Right atrium auricular region (tissue), 2 donors: Measurements from ENCODE around the gene STX18. TPM values are rescaled to one million over a fixed set of nuclear protein-coding genes. Genes with fewer than 3 reads are reported as not detected.
A peak's percentile ranks its signal among the peaks of the same experiment; 100 is the strongest.

Experiments
- DNase-seq: peaks from one replicate; pipeline ENCODE4 v3.0.0-alpha.2; 2019; ENCODE audit warnings: low spot score
- H3K27ac ChIP-seq, 2 donors: fragments of 200-600 bp; sonication (generic); 1 replicate in 1 of 2; 2 replicates in 1 of 2; pipeline ENCODE4 v1.5.1; 2016 to 2019
- H3K27me3 ChIP-seq, 2 donors: fragments of 200-600 bp; sonication (generic); one replicate each; pipeline versions ENCODE4 v1.5.1 to v1.6.0; 2017 to 2019
- H3K36me3 ChIP-seq: fragments of 200-600 bp; sonication (generic); one replicate; pipeline ENCODE4 v1.5.1; 2016
- H3K4me1 ChIP-seq, 2 donors: fragments of 200-600 bp; sonication (generic); one replicate each; pipeline versions ENCODE4 v1.5.1 to v1.6.0; 2017 to 2019
- H3K4me3 ChIP-seq, 2 donors: fragments of 200-600 bp; sonication (generic); 1 replicate in 1 of 2; 2 replicates in 1 of 2; pipeline ENCODE4 v1.5.1; 2017 to 2019; ENCODE audit warnings: mild to moderate bottlenecking in 1 of 2, moderate library complexity in 1 of 2
- H3K9me3 ChIP-seq, 2 donors: fragments of 200-600 bp; sonication (generic); one replicate each; pipeline ENCODE4 v1.5.1; 2019
- CTCF ChIP-seq, 2 donors: fragments of 200-600 bp; sonication (generic); IDR thresholded peaks; one replicate each; pipeline ENCODE4 v1.5.1; 2019; ENCODE audit warnings: antibody characterized with exemption in 2 of 2
- total RNA-seq, 2 donors: library from RNA; depleted of rRNA; stranded (reverse); fragments of >200 nt; gene quantifications; one replicate each; pipeline ENCODE4 v1.1.0, GENCODE V29; 2016

Gene STX18
- total RNA-seq, 2 donors from 2014 or later, result 8.8 to 10.8 TPM

GRCh38 chr4:4549534-4549933 is 7.7 kb upstream of the STX18 start:
- Histone ChIP-seq H3K4me3 (no peak overlapping the region), H3K9me3 (no peaks in the 10 kb centered on the region), H3K36me3 (peaks cover 9% of the 10 kb centered on the region), H3K27me3 (no peaks in the 10 kb centered on the region), H3K27ac (no peak overlapping the region), H3K4me1 (no peaks in the 10 kb centered on the region)
- TF ChIP-seq CTCF (IDR thresholded peaks at IDR 0.05), result no peak
- DNase-seq, result no peak

- Histone ChIP-seq H3K4me1 (peaks cover 0 to 28% of the 10 kb centered on the region in 2 donors), H3K36me3 (peaks cover 9% of the 10 kb centered on the region), H3K27me3 (no peaks in the 10 kb centered on the region), H3K27ac (no peak overlapping the region), H3K9me3 (no peaks in the 10 kb centered on the region), H3K4me3 (peak overlapping the region; percentile 92 to 97)
- no peak for DNase-seq
- TF ChIP-seq CTCF (IDR thresholded peaks at IDR 0.05), result no peak
Observed at GRCh38 chr4:4542774-4543485, 1.1 kb upstream of the STX18 start.

- peak overlapping the region; percentile 92 to 97 for H3K4me3 ChIP-seq
- H3K4me1 ChIP-seq, result peaks cover 0 to 28% of the 10 kb centered on the region in 2 donors
- no peaks in the 10 kb centered on the region for H3K36me3 ChIP-seq
- DNase-seq, result no peak
- no peaks in the 10 kb centered on the region for H3K27me3 ChIP-seq
- TF ChIP-seq CTCF (IDR thresholded peaks at IDR 0.05), result no peak
- H3K27ac ChIP-seq, result peak overlapping the region; percentile 72 to 90
- no peaks in the 10 kb centered on the region for H3K9me3 ChIP-seq
Observed at GRCh38 chr4:4541040-4541631, 712 bp downstream of the STX18 start.

GRCh38 chr4:4539481-4539880 is 2.4 kb downstream of the STX18 start:
- Histone ChIP-seq H3K4me3 (no peak overlapping the region), H3K9me3 (no peaks in the 10 kb centered on the region)

GRCh38 chr4:4535590-4535989 is 6.3 kb downstream of the STX18 start:
- Histone ChIP-seq H3K27ac (no peak overlapping the region), H3K4me1 (peaks cover 0 to 15% of the 10 kb centered on the region in 2 donors), H3K36me3 (no peaks in the 10 kb centered on the region), H3K9me3 (no peaks in the 10 kb centered on the region), H3K4me3 (no peak overlapping the region), H3K27me3 (no peaks in the 10 kb centered on the region)
- DNase-seq, result no peak
- no peak for TF ChIP-seq CTCF (IDR thresholded peaks at IDR 0.05)

More at GRCh38 chr4:4539481-4539880, 2.4 kb downstream of the STX18 start:
- Histone ChIP-seq H3K27me3 (no peaks in the 10 kb centered on the region), H3K4me1 (peaks cover 0 to 28% of the 10 kb centered on the region in 2 donors), H3K36me3 (no peaks in the 10 kb centered on the region), H3K27ac (no peak overlapping the region)
- no peak for DNase-seq
- TF ChIP-seq CTCF (IDR thresholded peaks at IDR 0.05), result no peak
